GM12878 (cell line): Measurements from ENCODE around the gene BLCAP. TPM values are rescaled to one million over a fixed set of nuclear protein-coding genes. Genes with fewer than 3 reads are reported as not detected.

Experiments used
- ATAC-seq: fragments of 200-7000 bp; cut with Tn5 transposase; 3 replicates; pipeline ENCODE4 v1.9.1; 2020; ENCODE audit warnings: mild to moderate bottlenecking, moderate library complexity
- BruUV-seq: library from RNA; stranded (reverse); fragments of 400-500 nt; replicated peaks from 2 replicates; lab custom pipeline; 2021; lab: Mats Ljungman, UMichigan
- CTCF ChIA-PET: fragments of 300-600 bp; sonication (Branson Sonifier 250); formaldehyde crosslinking; extraction: SDS; loops from one replicate; lab custom pipeline; 2021; ENCODE audit warnings: inconsistent platforms; lab: Yijun Ruan, JAX
- POLR2A ChIA-PET: fragments of 350-600 bp; formaldehyde crosslinking; extraction: SDS; loops from one replicate; lab custom pipeline; 2021; ENCODE audit warnings: inconsistent platforms; lab: Charles Lee
- RAD21 ChIA-PET: fragments of 300-600 bp; sonication (Branson Sonifier 250); formaldehyde crosslinking; loops from one replicate; lab custom pipeline; 2023; ENCODE audit warnings: antibody characterized with exemption; ENCODE audit not compliant: unreplicated experiment; lab: Charles Lee
- SMC1A ChIA-PET: fragments of 300-600 bp; sonication (Branson Sonifier 250); formaldehyde crosslinking; loops from one replicate; lab custom pipeline; 2023; ENCODE audit not compliant: unreplicated experiment, uncharacterized antibody; lab: Charles Lee
- DNase-seq: peaks from one replicate; pipeline ENCODE4 v3.0.0-alpha.2; 2011; ENCODE audit warnings: low read depth, low spot score
- FAIRE-seq: peaks from 3 replicates; lab custom pipeline; 2011; peaks lifted over from hg19 to GRCh38; lab: Jason Lieb, UNC
- H2AFZ ChIP-seq: 2 replicates; pipeline ENCODE4 v1.6.0; 2011; ENCODE audit warnings: low read depth, low read length, control low read depth; ENCODE audit not compliant: control insufficient read depth
- H3K27ac ChIP-seq: 2 replicates; pipeline ENCODE4 v1.5.1; 2011; ENCODE audit warnings: control low read depth; ENCODE audit not compliant: control insufficient read depth, insufficient read depth
- H3K27me3 ChIP-seq, 2 experiments: replicated peaks in 1 of 2; 2 replicates each; pipeline versions ENCODE4 v1.6.0 to v1.6.1; 2011; ENCODE audit warnings: low read length in 1 of 2; ENCODE audit not compliant: control insufficient read depth in 2 of 2, insufficient read depth in 2 of 2
- H3K36me3 ChIP-seq, 2 experiments: 2 replicates each; pipeline ENCODE4 v1.5.1; 2011; ENCODE audit warnings: low read length in 1 of 2; ENCODE audit not compliant: control insufficient read depth in 2 of 2, insufficient read depth in 2 of 2
- H3K4me1 ChIP-seq: 2 replicates; pipeline ENCODE4 v1.6.1; 2011; ENCODE audit warnings: mild to moderate bottlenecking, low read length, moderate library complexity, mixed read lengths; ENCODE audit not compliant: control insufficient read depth, insufficient read depth
- H3K4me2 ChIP-seq: 2 replicates; pipeline ENCODE4 v1.6.0; 2011; ENCODE audit warnings: control low read depth; ENCODE audit not compliant: control insufficient read depth, insufficient read depth
- H3K4me3 ChIP-seq: fragments of 200-600 bp; sonication (generic); 2 replicates; pipeline ENCODE4 v1.5.1; 2016
- H3K79me2 ChIP-seq: 2 replicates; pipeline ENCODE4 v1.6.0; 2011; ENCODE audit warnings: low read length; ENCODE audit not compliant: control insufficient read depth, insufficient read depth
- H3K9ac ChIP-seq: 2 replicates; pipeline ENCODE4 v1.8.0; 2011; ENCODE audit warnings: low read length, control low read depth, mixed read lengths; ENCODE audit not compliant: control insufficient read depth, insufficient read depth
- H3K9me3 ChIP-seq: replicated peaks from 3 replicates; pipeline ENCODE4 v1.5.1; 2011; ENCODE audit warnings: mild to moderate bottlenecking, low read length; ENCODE audit not compliant: control insufficient read depth, insufficient read depth
- H4K20me1 ChIP-seq: 2 replicates; pipeline ENCODE4 v1.6.0; 2011; ENCODE audit not compliant: control insufficient read depth, insufficient read depth
- ATF7 ChIP-seq: fragments of 450-650 bp; IDR thresholded peaks from 2 replicates; pipeline ENCODE4 v1.6.1; 2016; ENCODE audit warnings: low read depth, mild to moderate bottlenecking
- CBX5 ChIP-seq: sonication (generic); IDR thresholded peaks from 2 replicates; pipeline ENCODE4 v1.6.1; 2016; ENCODE audit warnings: low read depth, moderate library complexity, mild to moderate bottlenecking, inconsistent platforms
- IRF4 ChIP-seq: IDR thresholded peaks from 2 replicates; pipeline ENCODE4 v1.6.1; 2011; ENCODE audit warnings: low read depth, low read length
- MTA2 ChIP-seq: fragments of 450-650 bp; IDR thresholded peaks from 2 replicates; pipeline ENCODE4 v1.6.1; 2016; ENCODE audit warnings: low read depth, mild to moderate bottlenecking, moderate library complexity
- MXI1 ChIP-seq: fragments of 150-350 bp; IDR thresholded peaks from 2 replicates; pipeline ENCODE4 v1.6.1; 2011; ENCODE audit warnings: low read depth, mild to moderate bottlenecking, inconsistent platforms, low read length, improper control_type of control experiment
- PKNOX1 ChIP-seq: fragments of 450-650 bp; IDR thresholded peaks from 2 replicates; pipeline ENCODE4 v1.6.1; 2016; ENCODE audit warnings: mild to moderate bottlenecking
- RUNX3 ChIP-seq: IDR thresholded peaks from 2 replicates; pipeline ENCODE4 v1.6.1; 2012; ENCODE audit warnings: low read length, inconsistent platforms
- SIN3A ChIP-seq: IDR thresholded peaks from 2 replicates; pipeline ENCODE4 v1.6.1; 2012; ENCODE audit warnings: low read depth, low read length, improper control_type of control experiment
- SMAD1 ChIP-seq: fragments of 450-650 bp; IDR thresholded peaks from 2 replicates; pipeline ENCODE4 v1.6.1; 2018; ENCODE audit warnings: mild to moderate bottlenecking, low read depth; ENCODE audit not compliant: partially characterized antibody
- SUZ12 ChIP-seq: fragments of 200-600 bp; sonication (generic); IDR thresholded peaks from one replicate; pipeline ENCODE4 v1.6.1; 2018; ENCODE audit warnings: antibody characterized with exemption, mild to moderate bottlenecking; ENCODE audit not compliant: unreplicated experiment
- TCF12 ChIP-seq: IDR thresholded peaks from 2 replicates; pipeline ENCODE4 v1.6.1; 2011; ENCODE audit warnings: low read depth, mild to moderate bottlenecking, low read length
- YBX1 ChIP-seq: fragments of 450-650 bp; IDR thresholded peaks from 2 replicates; pipeline ENCODE4 v1.6.1; 2016; ENCODE audit warnings: antibody characterized with exemption
- ZZZ3 ChIP-seq: IDR thresholded peaks from 2 replicates; pipeline ENCODE4 v1.6.1; 2011; ENCODE audit warnings: low read depth; ENCODE audit not compliant: control insufficient read depth, insufficient read length
- WGBS: methylation state at CpG from one replicate; pipeline ENCODE4 v1.1.6; 2016; ENCODE audit warnings: low lambda C conversion rate; ENCODE audit not compliant: insufficient replicate concordance, insufficient coverage; ENCODE audit errors: missing lambda C conversion rate; 5-methylcytosine and 5-hydroxymethylcytosine counted together
- in situ Hi-C: fragments of 300-500 bp; cut with MboI; formaldehyde crosslinking; loops from 9 replicates; pipeline ENCODE4 v1.14.3; 2018; ENCODE audit warnings: mixed read lengths
- intact Hi-C: fragments of 100-400 bp; cut with micrococcal nuclease; formaldehyde crosslinking; loops from one replicate; pipeline ENCODE4 v1.14.2; 2022; ENCODE audit not compliant: unreplicated experiment
- polyA plus RNA-seq, 11 experiments: library from polyadenylated mRNA; depleted of rRNA in 4 of 11; unstranded in 6 of 11; stranded (reverse) in 5 of 11; fragments of >200 nt; fragmentation: Nextera tagmentation in 4 of 11; fragmentation: Illumina TruSeq in 1 of 11; extraction: Ambion mirVana in 4 of 11; extraction: Trizol in 1 of 11; gene quantifications; 1 replicate in 1 of 11; 2 replicates in 10 of 11; pipeline versions ENCODE4 v1.2.1 to v1.2.3, GENCODE V29; 2011 to 2016; ENCODE audit warnings: inconsistent platforms in 2 of 11, missing spikeins in 2 of 11, low read depth in 1 of 11
- total RNA-seq, 4 experiments: library from RNA; depleted of rRNA in 3 of 4; stranded (reverse); fragments of >200 nt in 3 of 4; fragmentation: Illumina TruSeq in 1 of 4; extraction: Trizol in 1 of 4; gene quantifications; 2 replicates each; pipeline versions ENCODE4 v1.2.1 to v1.2.3, GENCODE V29; 2013 to 2021

The BLCAP gene
- total and polyA plus RNA-seq, 10 of the 15 experiments (the other 5 are each of a cell fraction or from before 2014, with no cell fraction given) = 24.6 to 62.3 (median 47.3) TPM

GRCh38 chr20:37571033-37571432 lies 43.4 kb upstream of the BLCAP start:
- Histone ChIP-seq H3K79me2 (no peaks in the 10 kb centered on the region), H3K4me2 (no peak overlapping the region), H3K9ac (no peak overlapping the region), H3K4me3 (no peak overlapping the region), H3K4me1 (peaks cover 3% of the 10 kb centered on the region), H2AFZ (no peak overlapping the region), H3K27ac (no peak overlapping the region), H3K27me3 (peaks cover 0 to 2% of the 10 kb centered on the region in 2 experiments; a peak in 2 of 4 replicates), H4K20me1 (no peaks in the 10 kb centered on the region), H3K9me3 (no peaks in the 10 kb centered on the region), H3K36me3 (no peaks in the 10 kb centered on the region)
- POLR2A ChIA-PET = no interaction called here
- SMC1A ChIA-PET = no interaction called here
- RAD21 ChIA-PET = no interaction called here
- 35% methylated on average over 5 of the region's 6 CpGs for WGBS
- in situ Hi-C loops = no loop called here
- no peak for ATAC-seq
- CTCF ChIA-PET = no interaction called here
- TF ChIP-seq CBX5 (no peak), TCF12 (no peak), SUZ12 (no peak), SMAD1 (no peak), SIN3A (no peak), MXI1 (no peak), ZZZ3 (no peak), ATF7 (no peak), MTA2 (no peak)
- FAIRE-seq = no peak
- BruUV-seq = no TSS peak
- intact Hi-C loops = no loop called here
- no peak for DNase-seq

- BruUV-seq = no TSS peak
- CTCF ChIA-PET = interaction anchor here (0.6 kb wide), 1 partner anchor 40 kb away, joined by 3 read pairs; no protein-coding TSS in a partner anchor
- Histone ChIP-seq H3K4me1 (no peaks in the 10 kb centered on the region), H3K9me3 (no peaks in the 10 kb centered on the region), H3K4me3 (no peak overlapping the region), H2AFZ (no peak overlapping the region), H4K20me1 (no peaks in the 10 kb centered on the region), H3K27me3 (peaks cover 1 to 2% of the 10 kb centered on the region in 2 experiments; a peak in 3 of 4 replicates), H3K27ac (no peak overlapping the region), H3K79me2 (no peaks in the 10 kb centered on the region)
- no peak for FAIRE-seq
- WGBS = 25% methylated on average over 1 of the region's 1 CpG
- in situ Hi-C loops = no loop called here
- intact Hi-C loops = no loop called here
- TF ChIP-seq IRF4 = no peak
- TF ChIP-seq YBX1 = no peak
- TF ChIP-seq RUNX3 = no peak
- TF ChIP-seq PKNOX1 = no peak
- TF ChIP-seq, all 136 proteins: peak for 0
- Histone ChIP-seq H3K36me3 (no peaks in the 10 kb centered on the region), H3K4me2 (no peak overlapping the region), H3K9ac (no peak overlapping the region)
- DNase-seq (no peak), ATAC-seq (no peak)
- SMC1A ChIA-PET = no interaction called here
- POLR2A ChIA-PET = no interaction called here
- RAD21 ChIA-PET = no interaction called here
Measured at GRCh38 chr20:37570419-37570818, 42.7 kb upstream of the BLCAP start.
